Activated CD4-positive, alpha-beta T cell treated with anti-CD3 and anti-CD28 coated beads, Interleukin-2, amount 50 U/mL, for 16 hours (primary cell): Measurements from ENCODE around the gene JHY.
"Not testable (repeated sequence)": the region's sequence is repeated elsewhere in the genome, so short reads cannot be mapped to it uniquely, and the experiment has no call there.

Experiments used
- DNase-seq: peaks from one replicate; pipeline ENCODE4 v3.0.0-alpha.2; 2020

The JHY gene

GRCh38 chr11:122882189-122882856 lies at the start of gene JHY:
JHY (plus strand) TSS chr11:122882759; CDS start chr11:122885850, 3,091 bp downstream.
- DNase-seq, result no peak

DNA sequence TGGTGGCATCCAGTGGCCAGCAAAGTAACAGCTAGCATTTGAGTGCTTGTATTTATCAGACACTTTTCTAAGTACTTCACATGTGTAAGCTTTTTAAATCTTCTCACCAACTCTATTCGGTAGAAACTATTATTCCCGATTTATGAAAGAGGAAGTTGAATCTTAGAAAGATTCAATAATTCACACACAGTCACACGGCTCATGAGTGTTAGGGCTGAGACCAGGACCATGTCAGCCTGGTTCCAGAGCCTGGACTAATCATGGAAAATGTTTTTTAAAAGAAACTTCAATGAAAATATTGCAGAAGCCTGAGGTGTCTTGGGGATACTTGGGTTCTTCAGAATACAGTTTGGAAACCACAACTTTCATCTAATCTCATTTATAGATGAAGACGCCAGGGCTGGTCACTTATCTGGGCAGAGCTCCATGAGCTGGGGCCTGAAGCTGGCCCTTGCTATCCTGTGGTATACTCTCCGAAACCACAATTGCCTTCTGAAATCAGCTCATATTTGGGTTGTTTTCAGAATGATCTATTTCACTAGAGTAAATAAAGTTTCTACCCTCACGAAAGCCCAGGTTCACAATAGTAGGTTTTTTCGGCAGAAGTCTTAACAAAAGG lies 48.6 kb upstream of the JHY start:
- no peak for DNase-seq

GRCh38 chr11:122836916-122837315 lies 45.6 kb upstream of the JHY start:
- DNase-seq, result no peak

GRCh38 chr11:122837528-122838346 lies 44.8 kb upstream of the JHY start:
- DNase-seq, result no peak

DNA sequence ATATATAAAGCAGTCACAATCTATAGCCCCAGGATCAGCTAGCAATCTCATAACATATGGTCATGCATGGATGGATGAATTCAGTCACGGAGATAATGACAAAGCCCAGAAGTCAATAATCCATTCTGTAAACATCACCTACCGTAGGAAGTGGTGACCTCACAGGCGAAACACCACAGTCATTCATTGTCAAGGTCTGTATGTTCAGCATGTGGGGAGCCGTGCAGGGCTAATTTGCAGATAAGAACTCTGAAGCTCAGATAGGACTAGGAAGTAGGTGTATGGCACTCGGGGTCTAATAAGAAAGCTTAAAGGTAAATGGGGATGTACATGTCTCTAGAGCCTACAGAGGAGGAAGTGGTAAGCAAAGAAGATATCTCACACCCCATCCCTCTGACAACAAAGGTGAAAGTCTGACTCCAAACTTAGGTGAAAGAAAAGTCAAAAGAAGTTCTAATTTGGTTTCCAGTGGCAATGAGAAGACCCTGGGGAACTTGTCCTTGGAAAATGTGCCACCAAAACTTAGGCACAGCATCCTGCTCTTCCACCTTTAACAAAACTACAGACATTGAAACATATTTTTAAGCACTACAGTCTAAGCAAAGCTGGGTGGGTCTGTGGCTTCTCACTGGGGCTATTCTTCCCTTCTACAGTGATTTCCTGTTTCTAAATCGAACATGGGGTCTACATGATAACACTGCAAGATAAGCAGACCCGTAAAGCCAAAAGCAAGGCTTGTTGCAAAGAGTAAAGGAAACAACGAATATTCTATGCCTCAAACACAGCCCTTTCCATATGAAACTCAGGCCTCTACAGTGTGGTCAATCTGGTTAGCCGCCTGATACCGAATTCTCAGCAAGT lies 39.0 kb upstream of the JHY start:
- DNase-seq, result peak; percentile 29

DNA sequence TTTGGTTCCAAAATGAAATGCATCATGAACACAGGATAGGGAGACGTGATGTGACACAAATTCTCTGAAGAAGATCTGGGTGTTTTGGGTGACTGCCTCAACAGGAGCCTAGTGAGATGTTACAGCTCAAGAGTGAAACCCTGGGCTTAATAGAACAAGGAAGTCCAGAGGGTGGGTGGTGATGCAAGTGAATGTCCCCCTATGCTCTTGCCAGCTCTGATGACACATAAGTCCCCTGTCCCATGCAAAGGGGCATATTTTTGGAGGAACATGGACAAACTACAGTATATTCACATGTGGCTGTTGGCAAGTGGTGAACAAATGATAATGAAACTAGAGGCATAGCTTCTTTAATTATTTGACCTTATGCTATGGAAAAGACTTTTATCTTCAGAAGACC lies 35.1 kb upstream of the JHY start:
- no peak for DNase-seq

- no peak for DNase-seq
These were observed 34.4 kb upstream of the JHY start for GRCh38 chr11:122848186-122848585.

DNA sequence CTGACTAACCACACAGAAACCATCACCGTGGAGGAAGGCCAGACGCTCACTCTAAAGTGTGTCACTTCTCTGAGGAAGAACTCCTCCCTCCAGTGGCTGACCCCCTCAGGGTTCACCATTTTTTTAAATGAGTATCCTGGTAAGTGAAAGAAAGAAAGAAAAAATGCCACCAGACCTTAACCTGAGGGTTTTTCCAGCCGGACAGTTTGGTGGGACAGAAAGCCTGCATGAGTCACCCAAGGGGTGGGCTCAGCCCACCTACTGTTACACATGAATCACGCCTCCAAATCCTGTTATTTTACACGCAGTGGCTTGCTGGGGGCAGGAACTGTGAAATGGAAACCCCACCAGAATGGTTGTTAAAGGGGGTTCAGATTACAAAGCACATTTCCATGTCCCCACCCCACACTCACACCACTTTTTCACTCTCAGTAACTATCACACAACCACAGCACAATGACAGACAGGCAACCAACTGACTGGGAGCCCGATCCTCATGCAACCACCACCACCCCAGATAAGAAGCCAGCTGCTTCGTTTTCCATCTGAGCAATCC lies 32.4 kb upstream of the JHY start:
- DNase-seq, result peak; percentile 47

GRCh38 chr11:122851366-122851966 lies 31.1 kb upstream of the JHY start:
- peak; percentile 27 for DNase-seq

DNA sequence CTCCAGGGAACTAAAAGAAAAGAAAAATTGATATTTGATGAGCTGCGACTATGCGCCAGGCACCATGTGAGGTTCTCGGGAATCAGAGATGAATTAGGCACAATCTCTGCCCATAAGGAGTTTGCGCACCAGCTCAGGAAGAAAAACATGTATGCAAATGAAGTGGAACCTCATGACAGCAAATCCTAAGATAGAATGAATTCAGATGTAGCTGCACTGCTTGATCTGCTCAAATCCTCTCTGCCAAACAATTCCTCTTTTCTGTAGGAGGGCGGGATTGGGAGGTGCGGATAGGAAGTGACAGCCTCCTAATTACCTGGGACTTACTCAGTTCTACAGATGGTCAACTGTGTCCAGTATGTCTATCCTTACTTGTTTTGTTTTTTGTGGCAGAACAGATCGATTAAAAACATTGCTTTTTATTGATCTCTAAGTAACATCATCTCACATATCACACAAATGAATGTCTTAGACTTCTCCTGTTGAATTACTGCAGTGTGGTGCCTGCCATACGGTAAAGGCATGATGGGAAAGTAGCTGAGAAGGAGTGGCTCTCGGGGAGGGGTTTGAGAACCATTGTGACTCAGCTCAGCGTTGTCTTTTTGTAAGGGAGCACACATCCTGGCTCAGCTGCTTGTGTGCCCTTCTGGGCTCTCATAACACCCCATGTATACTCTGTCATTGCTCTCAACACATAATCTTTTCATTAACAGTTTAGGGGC lies 30.3 kb upstream of the JHY start:
- peak; percentile 52 for DNase-seq

GRCh38 chr11:122852796-122853160 lies 29.8 kb upstream of the JHY start:
- no peak for DNase-seq

DNA sequence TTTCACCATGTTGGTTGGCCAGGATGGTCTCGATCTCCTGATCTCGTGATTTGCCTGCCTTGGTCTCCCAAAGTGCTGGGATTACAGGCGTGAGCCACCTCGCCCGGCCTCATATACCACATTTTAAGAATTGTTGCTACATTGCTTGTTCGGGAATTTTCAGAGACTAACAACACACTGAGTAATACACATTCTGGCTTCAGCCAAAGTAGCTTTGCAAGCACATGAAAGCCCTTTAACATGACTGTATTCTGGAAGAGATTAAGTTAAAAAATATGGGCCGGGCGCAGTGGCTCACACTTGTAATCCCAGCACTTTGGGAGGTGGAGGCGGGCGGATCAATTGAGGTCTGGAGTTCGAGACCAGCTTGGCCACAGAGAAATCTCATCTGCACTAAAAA lies 29.3 kb upstream of the JHY start:
- no peak for DNase-seq

GRCh38 chr11:122853971-122854446 lies 28.6 kb upstream of the JHY start:
- DNase-seq, result peak; percentile 66

DNA sequence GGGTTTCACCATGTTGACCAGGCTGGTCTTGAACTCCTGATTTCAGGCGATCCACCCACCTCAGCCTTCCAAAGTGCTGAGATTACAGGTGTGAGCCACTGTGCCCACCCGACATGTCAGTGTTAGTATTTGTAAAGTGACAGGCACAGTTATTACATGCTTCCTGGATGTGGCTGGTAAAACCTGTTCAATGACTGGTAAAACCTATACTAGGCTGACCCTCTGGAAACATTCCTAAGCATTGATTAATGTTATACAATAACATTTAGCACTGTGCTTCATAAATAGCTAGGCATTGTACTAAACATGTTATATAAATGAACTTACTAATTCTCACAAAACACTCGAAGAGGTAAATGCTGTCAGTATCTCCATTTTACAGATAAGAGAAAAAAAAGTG lies 20.9 kb upstream of the JHY start:
- no peak for DNase-seq

DNA sequence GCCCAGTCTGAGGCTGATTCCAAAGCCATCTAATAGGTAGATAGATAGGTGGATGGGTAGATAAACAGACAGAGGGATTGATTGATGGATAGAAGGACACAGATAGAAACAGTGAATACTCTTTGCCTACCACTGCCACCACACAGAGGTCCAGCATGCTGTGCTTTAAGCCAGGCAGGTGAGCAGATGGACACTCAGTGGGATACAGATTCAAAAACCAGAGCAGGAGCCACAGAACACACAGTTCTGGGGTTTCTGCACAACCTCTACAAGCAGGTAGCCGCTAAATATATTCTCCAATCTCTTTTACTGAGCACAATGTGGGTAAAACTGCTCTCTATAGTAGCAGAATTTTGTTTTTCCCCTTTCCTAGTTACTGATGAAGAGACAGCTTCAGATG lies 20.5 kb upstream of the JHY start:
- DNase-seq, result no peak

DNA sequence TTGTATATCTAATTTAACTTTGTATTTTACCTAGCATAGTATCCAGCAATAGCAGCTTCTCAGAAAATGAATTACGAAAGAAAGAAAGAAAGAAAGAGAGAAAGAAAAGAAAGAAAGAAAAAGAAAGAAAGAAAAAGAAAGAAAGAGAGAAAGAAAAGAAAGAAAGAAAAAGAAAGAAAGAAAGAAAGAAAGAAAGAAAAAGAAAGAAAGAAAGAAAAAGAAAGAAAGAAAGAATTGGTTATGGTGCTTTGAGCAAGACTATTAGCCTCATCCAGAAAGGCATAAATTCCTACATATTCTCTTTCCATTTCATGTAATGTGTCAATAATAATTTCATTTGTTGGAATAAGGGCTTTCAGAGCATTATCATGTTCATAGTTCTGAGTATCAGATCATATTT lies 19.4 kb upstream of the JHY start:
- DNase-seq, result not testable (repeated sequence)

GRCh38 chr11:122863704-122864326 lies 18.7 kb upstream of the JHY start:
- peak; percentile 39 for DNase-seq

GRCh38 chr11:122864386-122865115 lies 18.0 kb upstream of the JHY start:
- no peak for DNase-seq

DNA sequence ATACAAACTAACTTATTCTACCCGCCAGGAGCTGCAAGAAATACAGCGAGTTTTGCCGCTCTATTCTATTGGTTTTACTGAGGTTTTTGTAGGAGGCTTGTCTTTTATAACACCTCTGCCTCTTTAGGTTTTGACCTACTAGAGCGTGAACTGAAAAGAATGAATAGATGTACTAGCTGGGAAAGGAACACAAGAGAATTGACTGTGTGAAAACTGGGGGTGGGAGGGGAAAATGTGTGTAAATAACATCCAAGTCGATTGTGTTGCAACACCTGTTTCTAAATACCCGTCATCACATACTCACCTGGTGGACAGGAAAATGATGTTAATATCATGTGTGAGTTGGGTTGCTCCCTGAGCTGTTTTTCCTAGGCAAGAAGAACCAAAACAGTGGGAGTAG lies 12.9 kb upstream of the JHY start:
- no peak for DNase-seq

GRCh38 chr11:122871302-122871701 lies 11.3 kb upstream of the JHY start:
- DNase-seq, result no peak
